ENCODE measurements around the gene NYAP1. TPM values are rescaled to one million over a fixed set of nuclear protein-coding genes. Genes with fewer than 3 reads are reported as not detected.
"Not testable (repeated sequence)": the region's sequence is repeated elsewhere in the genome, so short reads cannot be mapped to it uniquely, and the experiment has no call there.

The NYAP1 gene
- total RNA-seq, 1 experiment from 2014 or later = 0.38 TPM

- H3K9me3 Mint-ChIP-seq (ENCODE audit: low read depth, unreplicated experiment) = no peaks in the 10 kb centered on the region
Observed at GRCh38 chr7:100449190-100449795, 34.4 kb upstream of the NYAP1 start.

DNA sequence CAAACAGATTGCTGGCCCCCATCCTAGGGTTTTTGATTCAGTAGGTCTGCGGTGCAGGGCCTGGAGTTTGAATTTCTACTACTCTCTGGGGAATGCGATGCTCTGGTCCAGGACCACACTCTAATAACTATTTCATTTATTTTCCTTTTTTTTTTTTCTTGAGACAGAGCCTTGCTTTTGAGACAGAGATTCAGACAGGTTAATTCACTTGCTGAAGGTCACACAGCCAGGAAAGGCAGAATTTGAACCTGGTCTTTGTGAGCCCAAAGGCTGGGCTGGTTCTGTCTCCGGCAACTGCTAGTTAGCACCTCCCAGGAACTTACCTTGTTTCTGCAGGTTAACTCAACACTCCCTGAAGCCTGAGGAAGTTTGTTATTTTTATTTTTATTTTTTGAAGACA is 31.2 kb upstream of the NYAP1 start:
- DNase-seq = no peak
- CTCF ChIA-PET = no interaction called here
- H3K36me3 Mint-ChIP-seq (ENCODE audit: insufficient read depth, unreplicated experiment) = peaks cover 9% of the 10 kb centered on the region
- no peaks in the 10 kb centered on the region for H3K27me3 Mint-ChIP-seq (ENCODE audit: unreplicated experiment)
- no peak for TF ChIP-seq CTCF (IDR thresholded peaks at IDR 0.05; ENCODE audit: unreplicated experiment)
- H3K9me3 Mint-ChIP-seq (ENCODE audit: low read depth, unreplicated experiment) = no peaks in the 10 kb centered on the region
- intact Hi-C loops (cut with micrococcal nuclease; ENCODE audit: unreplicated experiment) = no loop called here
- BruUV-seq (replicated peaks) = no TSS peak
- no peak overlapping the region for H3K27ac Mint-ChIP-seq (ENCODE audit: unreplicated experiment)
- no peak overlapping the region for H3K4me3 Mint-ChIP-seq (ENCODE audit: low read depth, unreplicated experiment)
- H3K4me1 Mint-ChIP-seq (ENCODE audit: low read depth, unreplicated experiment) = no peaks in the 10 kb centered on the region

More at GRCh38 chr7:100449190-100449795, 34.4 kb upstream of the NYAP1 start:
- Mint-ChIP-seq H3K27ac (ENCODE audit: unreplicated experiment) (no peak overlapping the region), H3K27me3 (ENCODE audit: unreplicated experiment) (no peaks in the 10 kb centered on the region), H3K4me3 (ENCODE audit: low read depth, unreplicated experiment) (no peak overlapping the region), H3K36me3 (ENCODE audit: insufficient read depth, unreplicated experiment) (peaks cover 9% of the 10 kb centered on the region), H3K4me1 (ENCODE audit: low read depth, unreplicated experiment) (no peaks in the 10 kb centered on the region)
- no peak for DNase-seq
- CTCF ChIA-PET = interaction anchor here (0.7 kb wide), 1 partner anchor 338 kb away, joined by 6 read pairs; no protein-coding TSS in a partner anchor
- intact Hi-C loops (cut with micrococcal nuclease; ENCODE audit: unreplicated experiment) = no loop called here
- no peak for TF ChIP-seq CTCF (IDR thresholded peaks at IDR 0.05; ENCODE audit: unreplicated experiment)
- BruUV-seq (replicated peaks) = no TSS peak

DNA sequence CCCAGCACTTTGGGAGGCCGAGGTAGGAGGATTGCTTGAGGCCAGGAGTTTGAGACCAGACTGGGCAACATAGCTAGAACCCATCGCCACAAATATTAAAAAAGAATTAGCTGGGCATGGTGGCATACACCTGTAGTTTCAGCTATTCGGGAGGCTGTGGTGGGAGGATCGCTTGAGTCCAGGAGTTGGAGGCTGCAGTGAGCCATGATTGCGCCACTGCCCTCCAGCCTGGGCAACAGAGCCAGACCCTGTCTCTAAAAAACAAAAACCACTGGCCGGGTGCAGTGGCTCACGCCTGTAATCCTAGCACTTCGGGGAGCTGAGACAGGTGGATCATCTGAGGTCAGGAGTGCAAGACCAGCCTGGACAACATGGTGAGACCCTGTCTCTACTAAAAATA is 29.9 kb upstream of the NYAP1 start:
- intact Hi-C loops (cut with micrococcal nuclease; ENCODE audit: unreplicated experiment); H3K4me3 Mint-ChIP-seq (ENCODE audit: low read depth, unreplicated experiment); H3K27me3 Mint-ChIP-seq (ENCODE audit: unreplicated experiment); H3K27ac Mint-ChIP-seq (ENCODE audit: unreplicated experiment); H3K9me3 Mint-ChIP-seq (ENCODE audit: low read depth, unreplicated experiment); H3K36me3 Mint-ChIP-seq (ENCODE audit: insufficient read depth, unreplicated experiment); BruUV-seq (replicated peaks); H3K4me1 Mint-ChIP-seq (ENCODE audit: low read depth, unreplicated experiment); DNase-seq: not testable (repeated sequence)
- CTCF ChIA-PET = interaction anchor here (0.6 kb wide), 1 partner anchor 181 kb away, joined by 3 read pairs; no protein-coding TSS in a partner anchor

DNA sequence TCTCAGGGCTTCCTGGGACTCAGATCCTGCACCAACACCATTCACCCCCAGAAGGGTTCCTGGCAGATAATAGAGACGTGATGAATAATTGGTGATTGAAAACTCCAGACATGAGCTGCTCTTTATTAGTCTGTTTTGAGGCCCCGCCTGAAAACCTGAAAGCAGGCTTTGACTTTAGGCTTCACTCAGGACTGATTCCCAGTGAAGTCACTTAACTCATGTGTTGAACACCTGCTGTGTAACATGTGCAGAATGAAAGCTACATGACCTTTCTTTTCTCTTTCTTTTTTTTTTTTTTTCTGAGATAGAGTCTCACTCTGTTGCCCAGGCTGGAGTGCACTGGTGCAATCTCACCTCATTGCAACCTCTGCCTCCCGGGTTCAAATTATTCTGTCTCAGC is 28.5 kb upstream of the NYAP1 start:
- H3K27ac Mint-ChIP-seq (ENCODE audit: unreplicated experiment) = no peak overlapping the region
- no TSS peak for BruUV-seq (replicated peaks)
- H3K4me3 Mint-ChIP-seq (ENCODE audit: low read depth, unreplicated experiment) = no peak overlapping the region
- CTCF ChIA-PET = interaction anchor here (0.6 to 1.1 kb wide), 2 partner anchors 114 to 939 kb away, joined by 3 to 6 read pairs; no protein-coding TSS in a partner anchor
- peaks cover 9% of the 10 kb centered on the region for H3K36me3 Mint-ChIP-seq (ENCODE audit: insufficient read depth, unreplicated experiment)
- no peaks in the 10 kb centered on the region for H3K9me3 Mint-ChIP-seq (ENCODE audit: low read depth, unreplicated experiment)
- no peaks in the 10 kb centered on the region for H3K4me1 Mint-ChIP-seq (ENCODE audit: low read depth, unreplicated experiment)
- no peak for TF ChIP-seq CTCF (IDR thresholded peaks at IDR 0.05; ENCODE audit: unreplicated experiment)
- intact Hi-C loops (cut with micrococcal nuclease; ENCODE audit: unreplicated experiment) = no loop called here
- no peak for DNase-seq
- H3K27me3 Mint-ChIP-seq (ENCODE audit: unreplicated experiment) = no peaks in the 10 kb centered on the region

- DNase-seq = no peak
- Mint-ChIP-seq H3K4me1 (ENCODE audit: low read depth, unreplicated experiment) (no peaks in the 10 kb centered on the region), H3K27me3 (ENCODE audit: unreplicated experiment) (no peaks in the 10 kb centered on the region), H3K27ac (ENCODE audit: unreplicated experiment) (no peak overlapping the region), H3K4me3 (ENCODE audit: low read depth, unreplicated experiment) (no peak overlapping the region), H3K9me3 (ENCODE audit: low read depth, unreplicated experiment) (no peaks in the 10 kb centered on the region), H3K36me3 (ENCODE audit: insufficient read depth, unreplicated experiment) (no peaks in the 10 kb centered on the region)
- CTCF ChIA-PET = interaction anchor here (0.9 kb wide), 1 partner anchor 64 kb away, joined by 5 read pairs; no protein-coding TSS in a partner anchor
- intact Hi-C loops (cut with micrococcal nuclease; ENCODE audit: unreplicated experiment) = no loop called here
- no peak for TF ChIP-seq CTCF (IDR thresholded peaks at IDR 0.05; ENCODE audit: unreplicated experiment)
- BruUV-seq (replicated peaks) = no TSS peak
Observed at GRCh38 chr7:100456562-100456961, 27.2 kb upstream of the NYAP1 start.
